NCI-H82 (cell line): ENCODE data around the gene ESYT2.

Source experiments
- DNase-seq: peaks from one replicate; lab custom pipeline; 2025; lab: John Stamatoyannopoulos, UW

ESYT2 gene

DNA sequence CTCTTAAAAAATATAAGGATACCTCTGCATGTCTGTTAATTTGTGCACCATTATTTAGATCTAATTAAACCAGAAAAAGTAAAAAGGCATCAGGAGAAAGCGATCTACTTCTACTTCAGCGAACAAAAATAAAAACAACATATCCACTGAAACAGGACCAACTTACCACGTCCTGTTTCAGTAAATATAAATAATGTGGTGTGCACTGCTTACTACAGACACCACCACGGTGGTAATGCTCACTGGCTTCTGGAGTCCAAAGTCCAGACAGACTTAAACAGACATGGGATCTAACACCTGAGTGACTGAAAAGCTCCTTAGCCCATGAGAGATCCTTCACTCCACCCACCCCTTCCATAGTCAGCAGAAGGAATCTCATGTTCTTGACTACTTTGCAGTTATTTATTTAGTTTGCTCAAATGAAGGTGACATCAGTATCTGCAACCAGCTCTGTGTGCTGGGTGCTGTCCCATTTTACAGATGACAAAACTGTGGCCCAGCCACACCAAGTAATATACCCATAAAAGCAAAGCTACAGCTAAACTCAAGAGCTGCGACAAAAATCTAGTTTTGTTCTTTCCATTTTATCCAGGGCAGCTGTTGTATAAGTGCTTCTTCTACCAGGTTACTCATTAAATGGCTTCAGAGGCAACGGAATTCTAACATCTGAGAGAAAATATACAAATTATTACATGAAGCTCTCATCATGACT is 62.6 kb downstream of the ESYT2 start:
- DNase-seq: no peak

DNA sequence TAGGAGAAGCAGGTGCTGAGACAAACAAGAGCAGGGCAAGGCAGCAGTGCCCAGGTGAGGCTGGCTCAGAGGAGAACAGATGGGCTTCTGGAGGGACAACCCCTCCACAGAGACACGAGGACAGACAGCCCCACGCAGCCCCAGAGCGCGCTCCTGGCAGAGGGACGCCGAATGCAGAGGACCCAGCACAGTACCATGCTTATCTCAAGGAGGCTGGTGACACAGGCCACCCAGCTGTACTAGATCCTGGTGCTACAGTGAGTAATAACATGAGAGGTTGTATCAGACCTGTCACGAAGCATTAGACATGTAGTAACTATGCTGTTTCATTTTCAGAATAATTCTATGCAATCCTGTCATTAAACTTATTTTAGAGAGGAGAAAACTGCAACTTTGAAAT is 64.3 kb downstream of the ESYT2 start:
- no peak for DNase-seq

GRCh38 chr7:158763454-158764033 is 65.8 kb downstream of the ESYT2 start:
- DNase-seq: no peak

DNA sequence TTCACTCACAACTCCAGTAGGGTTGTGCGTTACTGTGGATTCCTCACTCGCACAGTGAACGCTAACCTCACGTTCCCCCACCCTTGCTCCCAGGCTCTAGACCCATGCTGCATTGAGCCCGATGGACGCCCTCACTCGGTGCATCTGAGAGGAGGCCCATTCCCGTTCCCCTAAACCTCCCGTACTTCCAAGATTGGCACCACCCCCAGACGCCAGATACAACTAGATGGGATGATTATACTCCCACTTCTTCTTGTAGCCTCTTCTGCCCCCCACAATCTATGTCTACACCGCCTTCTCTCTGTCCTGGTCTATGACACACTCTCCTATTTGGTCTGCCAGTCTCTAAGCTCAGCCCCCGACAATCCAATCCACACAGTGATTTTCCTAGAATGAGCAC is 67.4 kb downstream of the ESYT2 start:
- no peak for DNase-seq

GRCh38 chr7:158760936-158761335 is 68.4 kb downstream of the ESYT2 start:
- DNase-seq: no peak

DNA sequence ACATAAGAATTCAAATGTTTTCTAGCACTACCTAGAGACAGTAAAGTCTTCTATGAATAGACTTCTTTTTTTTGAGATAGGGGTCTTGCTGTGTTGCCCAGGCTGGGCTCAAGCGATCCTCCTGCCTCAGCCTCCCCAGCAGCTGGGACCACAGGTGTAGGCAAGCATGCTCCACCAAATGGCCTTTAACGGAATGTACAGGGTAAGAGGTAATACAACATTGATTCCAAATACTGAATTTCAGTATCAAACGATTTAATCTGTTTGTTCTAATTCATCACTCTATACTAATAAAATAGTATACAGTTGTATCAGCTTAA is 68.9 kb downstream of the ESYT2 start:
- no peak for DNase-seq

DNA sequence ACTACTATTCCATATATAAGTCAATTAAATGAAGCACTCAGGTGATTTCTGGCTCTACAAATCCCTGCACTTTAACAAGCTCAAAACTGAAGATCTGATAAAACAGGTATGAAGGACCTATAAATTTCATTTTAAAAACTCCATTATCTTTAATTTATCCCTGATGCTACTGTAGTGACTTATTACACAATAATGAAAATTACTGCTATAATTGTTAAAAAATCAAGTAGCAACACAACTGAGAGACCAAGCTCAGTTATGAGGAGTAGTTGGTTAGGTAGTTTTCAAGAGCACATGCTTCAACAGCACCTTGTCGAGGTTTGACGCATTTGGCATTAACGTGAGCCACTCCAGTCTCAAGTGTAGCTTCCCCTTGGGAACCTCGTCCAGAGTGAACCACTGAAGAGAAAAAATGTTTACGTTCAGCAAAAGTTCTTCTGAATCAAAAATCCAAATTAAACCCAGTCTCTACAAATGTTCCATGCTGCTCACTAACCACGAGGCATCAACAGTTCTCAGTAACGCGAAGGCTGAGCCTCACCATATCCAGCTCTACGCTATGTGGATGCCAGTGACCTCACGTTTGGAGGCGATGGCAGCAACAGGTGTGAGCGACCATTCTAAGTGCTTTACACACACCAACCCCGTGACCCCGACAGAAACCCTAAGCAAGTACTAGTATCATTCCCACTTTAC is 69.4 kb downstream of the ESYT2 start:
- no peak for DNase-seq

DNA sequence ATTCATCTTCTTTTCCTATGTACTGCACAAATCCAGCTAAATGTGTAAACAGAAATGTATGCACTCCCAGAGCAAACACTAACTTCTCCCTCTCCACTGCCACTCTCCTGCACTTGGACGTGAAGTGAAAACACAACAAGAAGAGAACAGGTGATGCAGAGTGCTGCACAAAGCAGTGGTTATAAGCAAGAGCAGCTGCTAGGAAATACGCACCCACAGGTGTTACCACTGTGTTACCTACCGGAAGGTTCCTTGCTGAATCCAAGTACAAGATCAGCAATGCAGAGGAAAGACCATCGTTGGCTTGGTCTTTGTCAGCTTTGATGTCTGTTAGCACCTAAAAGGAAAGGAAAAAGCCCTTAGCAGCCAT is 70.1 kb downstream of the ESYT2 start:
- no peak for DNase-seq

- DNase-seq: no peak
Measured at GRCh38 chr7:158758586-158759244, 70.6 kb downstream of the ESYT2 start.

- DNase-seq: no peak
Measured at GRCh38 chr7:158757404-158757989, 71.8 kb downstream of the ESYT2 start.

DNA sequence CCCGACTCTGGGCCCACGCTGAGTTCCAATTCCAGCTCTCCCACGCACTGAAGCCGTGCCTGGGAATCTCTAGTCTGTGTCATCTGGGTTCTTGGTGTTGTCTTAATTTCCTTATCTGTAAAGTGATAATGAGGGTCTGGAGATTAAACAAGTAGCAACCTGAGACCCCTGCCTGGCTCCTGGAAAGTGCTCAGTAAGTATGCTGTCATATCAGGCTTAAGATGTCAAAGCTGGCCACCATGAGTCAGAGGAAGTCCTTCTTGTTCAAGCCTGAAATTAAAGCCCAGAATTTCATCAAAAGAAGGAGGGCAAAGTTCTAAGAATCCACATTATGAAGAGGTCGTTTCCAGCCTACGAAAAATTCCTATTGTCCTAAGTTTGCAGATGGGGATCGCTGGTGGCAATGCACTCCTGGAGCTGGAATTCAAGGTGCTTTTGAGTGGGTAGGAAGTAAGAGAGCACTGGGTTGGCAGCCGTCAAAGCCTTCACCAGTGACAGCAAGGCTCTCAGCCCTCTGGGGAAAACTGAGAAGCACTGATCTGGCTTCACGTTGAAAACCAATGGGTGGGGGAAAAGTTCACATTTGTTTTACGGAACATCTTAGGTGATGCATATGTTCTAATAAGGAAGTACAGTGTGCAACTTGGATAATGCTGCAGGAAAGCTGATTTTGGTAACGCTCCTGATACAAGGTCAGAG is 74.4 kb downstream of the ESYT2 start:
- no peak for DNase-seq

DNA sequence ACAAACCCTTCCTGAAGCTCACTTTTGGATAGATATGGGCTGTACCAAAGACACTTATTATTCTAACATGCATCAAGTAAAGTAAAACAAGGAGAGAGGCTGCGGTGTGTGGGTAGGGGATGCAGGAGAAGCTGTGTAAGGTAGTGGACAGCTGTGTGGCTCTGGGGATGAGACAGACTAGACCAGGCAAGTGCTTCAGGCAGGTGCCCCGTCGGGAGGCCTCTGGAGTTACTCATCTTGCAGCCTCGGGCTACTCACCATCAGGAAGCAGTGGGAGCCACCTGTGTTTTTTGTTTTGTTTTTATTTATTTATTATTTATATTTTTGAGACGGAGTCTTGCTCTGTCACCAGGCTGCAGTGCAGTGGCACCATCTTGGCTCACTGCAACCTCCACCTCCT is 75.4 kb downstream of the ESYT2 start:
- no peak for DNase-seq

GRCh38 chr7:158751751-158752150 is 77.6 kb downstream of the ESYT2 start:
- DNase-seq: no peak

GRCh38 chr7:158751199-158751598 is 78.1 kb downstream of the ESYT2 start:
- no peak for DNase-seq

DNA sequence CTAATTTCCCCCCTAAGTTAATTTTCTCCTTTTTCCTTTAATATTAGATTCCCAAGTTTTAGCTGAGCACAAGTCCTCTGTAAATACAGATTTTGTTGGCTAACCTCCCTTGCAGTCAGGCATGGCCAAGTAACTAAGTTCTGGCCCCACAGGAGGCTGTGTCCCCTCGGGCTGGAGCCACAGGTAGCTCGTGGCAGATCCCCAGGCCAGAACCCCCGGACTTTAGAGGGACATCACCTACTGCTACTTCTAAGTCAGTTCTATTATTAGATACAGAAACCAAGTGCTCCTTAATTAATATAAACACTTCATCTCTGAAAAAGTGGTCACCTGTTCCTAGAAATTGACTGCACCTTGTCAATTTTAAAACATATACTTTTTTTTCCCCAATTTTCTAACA is 78.6 kb downstream of the ESYT2 start:
- no peak for DNase-seq

- no peak for DNase-seq
Measured at GRCh38 chr7:158749396-158749795, 79.9 kb downstream of the ESYT2 start.

DNA sequence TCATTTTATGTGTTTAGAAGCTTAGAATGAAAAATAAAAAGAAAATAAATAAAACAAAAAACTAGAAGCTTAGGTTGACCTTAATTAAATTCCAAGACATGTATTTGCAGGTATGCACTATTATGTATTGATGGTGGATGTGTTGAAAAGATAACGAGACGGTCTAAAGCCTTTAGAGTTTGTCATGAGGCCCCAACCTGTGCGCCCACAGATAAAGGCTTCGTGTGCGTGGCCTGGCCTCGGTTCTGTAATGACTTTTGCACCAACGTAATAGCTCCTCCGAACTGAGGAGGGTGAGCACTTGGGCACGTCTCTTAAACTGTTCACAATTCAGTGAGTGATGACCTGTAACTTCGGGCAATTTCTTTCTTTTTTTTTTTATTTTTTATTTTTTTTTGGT is 81.0 kb downstream of the ESYT2 start:
- no peak for DNase-seq

- DNase-seq: no peak
Measured at GRCh38 chr7:158747408-158747807, 81.9 kb downstream of the ESYT2 start.

- no peak for DNase-seq
Measured at GRCh38 chr7:158746957-158747356, 82.4 kb downstream of the ESYT2 start.

DNA sequence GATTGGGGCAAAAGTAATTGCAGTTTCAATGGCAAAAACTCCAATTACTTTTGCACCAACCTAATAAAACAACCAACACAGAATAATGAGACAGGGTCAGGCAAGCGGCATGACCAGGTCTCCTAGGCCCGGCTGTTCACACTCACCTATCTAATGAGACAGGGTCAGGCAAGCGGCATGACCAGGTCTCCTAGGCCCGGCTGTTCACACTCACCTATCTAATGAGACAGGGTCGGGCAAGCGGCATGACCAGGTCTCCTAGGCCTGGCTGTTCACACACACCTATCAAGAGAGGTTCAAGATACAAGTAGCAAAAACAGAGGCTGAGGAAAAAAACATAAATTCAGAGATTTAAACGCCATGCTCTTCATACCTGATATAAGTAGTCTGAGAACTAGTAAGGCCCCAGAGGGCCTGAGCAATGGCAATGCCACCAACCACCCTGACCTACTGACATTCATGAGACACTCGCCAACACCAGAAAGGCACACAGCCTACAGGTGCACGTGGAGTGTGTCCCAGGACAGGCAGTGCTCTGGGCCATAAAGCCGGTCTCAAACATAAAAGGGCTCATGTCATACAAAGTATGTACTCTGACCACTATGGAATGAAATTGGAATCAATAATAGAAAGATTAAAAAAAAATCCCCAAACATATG is 84.1 kb downstream of the ESYT2 start:
- DNase-seq: no peak

- no peak for DNase-seq
Measured at GRCh38 chr7:158744070-158744469, 85.2 kb downstream of the ESYT2 start.

- no peak for DNase-seq
Measured at GRCh38 chr7:158743219-158743618, 86.1 kb downstream of the ESYT2 start.
